Astrocyte of the hippocampus (primary cell): ENCODE data around the gene TSPYL6.
A peak's percentile ranks its signal among the peaks of the same experiment; 100 is the strongest.

Experiments
- DNase-seq: peaks from one replicate; pipeline ENCODE4 v3.0.0; 2011; ENCODE audit warnings: low read depth, low spot score

The TSPYL6 gene

DNA sequence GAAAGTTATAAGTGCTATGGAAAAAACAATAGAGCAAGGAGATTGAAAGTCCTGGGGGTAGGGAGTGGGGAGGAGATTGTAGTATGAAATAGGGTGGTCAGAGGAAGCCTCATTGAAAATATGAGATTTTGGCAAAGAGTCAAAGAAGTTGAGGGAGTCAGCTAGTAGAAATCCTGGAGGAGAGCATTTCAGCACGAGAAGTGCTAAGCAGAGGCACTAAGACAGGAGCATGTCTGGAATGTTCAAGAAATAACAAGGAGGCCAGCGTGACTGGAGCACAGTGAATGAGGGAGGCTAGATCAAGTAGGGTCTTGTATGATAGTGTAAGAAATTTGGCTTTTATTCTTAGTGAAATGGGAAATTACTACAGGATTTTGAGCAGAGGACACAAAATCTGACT, 2.1 kb upstream of the TSPYL6 start:
- DNase-seq = peak; percentile 32

DNA sequence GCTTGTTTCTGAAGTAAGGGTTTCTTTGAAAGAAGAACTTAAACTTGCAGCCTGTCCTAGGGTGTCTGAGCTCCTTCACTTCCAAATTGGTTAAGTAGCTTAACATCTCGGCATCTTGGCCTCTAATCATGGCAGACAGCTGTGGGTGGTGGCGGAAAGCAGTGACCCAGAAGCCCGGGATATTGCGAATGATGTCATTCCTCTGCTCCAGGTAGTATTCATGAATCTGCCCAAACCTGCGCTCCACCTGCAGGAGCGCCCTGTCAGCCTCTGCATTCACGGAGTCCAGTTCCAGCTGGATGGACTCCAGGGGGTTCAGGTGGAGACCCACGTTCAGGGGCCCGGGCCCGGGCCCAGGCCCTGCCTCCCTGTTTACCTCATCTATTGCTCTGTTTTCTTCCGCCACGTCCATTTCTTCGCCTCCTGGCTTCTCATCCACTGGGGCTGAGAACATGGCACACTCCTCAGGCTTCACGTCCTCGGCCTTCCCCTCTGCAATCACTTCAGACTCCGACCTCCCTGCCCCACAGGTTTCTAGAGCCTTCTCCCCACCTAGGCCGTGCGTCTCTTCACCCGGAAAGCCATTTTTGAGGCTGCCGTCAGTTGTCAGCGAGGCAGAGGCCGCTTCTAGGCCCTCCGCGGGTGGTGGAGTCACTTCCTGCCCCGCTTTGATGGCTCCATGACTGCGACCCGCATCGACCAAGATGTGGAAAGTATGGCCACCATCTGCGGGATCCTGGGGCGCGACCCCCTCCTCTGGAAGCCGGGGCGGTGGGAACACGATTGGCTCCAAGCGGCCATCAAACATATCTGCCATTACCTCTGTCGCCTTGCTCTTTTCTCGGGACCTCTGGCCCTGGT, 569 bp downstream of the TSPYL6 start:
- no peak for DNase-seq

DNA sequence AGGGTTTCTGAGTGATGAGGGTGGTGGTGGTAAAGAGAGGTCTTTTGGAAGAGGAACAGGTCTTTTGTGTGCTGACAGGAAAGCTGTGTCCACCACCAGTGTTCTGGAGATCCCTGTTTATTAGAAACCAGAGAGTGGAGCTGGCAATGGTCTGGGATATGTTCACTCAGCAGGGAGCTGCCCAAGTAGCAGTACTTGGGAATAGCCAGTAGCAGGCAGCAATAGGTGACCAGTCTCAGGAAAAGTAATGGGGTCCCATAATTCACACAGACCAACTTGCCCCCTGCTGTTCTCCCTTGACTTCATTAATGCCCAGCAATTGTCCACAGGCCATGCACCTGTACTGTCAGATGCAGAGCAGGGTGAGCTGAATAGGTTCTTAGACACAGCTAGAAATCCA, 1.8 kb downstream of the TSPYL6 start:
- no peak for DNase-seq

DNA sequence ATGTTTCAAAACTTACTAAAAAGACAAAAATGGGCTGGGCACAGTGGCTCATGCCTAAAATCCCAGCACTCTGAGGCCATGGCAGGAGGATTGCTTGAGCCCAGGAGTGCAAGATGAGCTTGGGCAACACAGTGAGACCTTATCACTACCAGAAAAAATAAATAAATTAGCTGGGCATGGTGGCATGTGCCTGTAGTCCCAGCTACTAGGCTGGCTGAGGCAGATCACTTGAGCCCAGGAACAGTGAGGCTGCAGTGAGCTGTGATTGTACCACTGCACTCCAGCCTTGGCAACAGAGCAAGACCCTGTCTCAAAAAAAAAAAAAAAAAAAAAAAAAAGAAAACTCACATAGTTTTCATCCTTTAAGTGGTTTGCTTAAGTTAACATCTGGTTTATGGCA, 6.4 kb downstream of the TSPYL6 start:
- DNase-seq = no peak

DNA sequence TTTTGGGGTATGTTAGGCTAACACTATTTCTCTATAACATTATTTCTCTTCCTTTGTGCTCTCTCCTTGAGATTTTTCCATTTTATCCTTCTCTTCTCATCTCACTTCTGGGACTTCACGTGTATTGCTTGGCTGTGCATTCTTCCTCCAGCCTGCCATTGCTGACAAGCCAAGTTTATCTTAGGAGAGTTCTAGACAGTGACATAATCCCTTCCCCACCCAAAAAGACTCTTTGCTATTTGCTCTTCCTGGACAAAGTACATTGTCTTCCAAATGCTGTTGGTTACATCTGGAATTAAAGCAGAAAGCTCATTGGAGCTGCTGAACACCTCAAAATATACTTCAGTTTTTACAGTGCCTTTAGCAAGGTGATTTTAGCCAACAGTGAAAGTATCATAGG, 8.9 kb downstream of the TSPYL6 start:
- DNase-seq = no peak

DNA sequence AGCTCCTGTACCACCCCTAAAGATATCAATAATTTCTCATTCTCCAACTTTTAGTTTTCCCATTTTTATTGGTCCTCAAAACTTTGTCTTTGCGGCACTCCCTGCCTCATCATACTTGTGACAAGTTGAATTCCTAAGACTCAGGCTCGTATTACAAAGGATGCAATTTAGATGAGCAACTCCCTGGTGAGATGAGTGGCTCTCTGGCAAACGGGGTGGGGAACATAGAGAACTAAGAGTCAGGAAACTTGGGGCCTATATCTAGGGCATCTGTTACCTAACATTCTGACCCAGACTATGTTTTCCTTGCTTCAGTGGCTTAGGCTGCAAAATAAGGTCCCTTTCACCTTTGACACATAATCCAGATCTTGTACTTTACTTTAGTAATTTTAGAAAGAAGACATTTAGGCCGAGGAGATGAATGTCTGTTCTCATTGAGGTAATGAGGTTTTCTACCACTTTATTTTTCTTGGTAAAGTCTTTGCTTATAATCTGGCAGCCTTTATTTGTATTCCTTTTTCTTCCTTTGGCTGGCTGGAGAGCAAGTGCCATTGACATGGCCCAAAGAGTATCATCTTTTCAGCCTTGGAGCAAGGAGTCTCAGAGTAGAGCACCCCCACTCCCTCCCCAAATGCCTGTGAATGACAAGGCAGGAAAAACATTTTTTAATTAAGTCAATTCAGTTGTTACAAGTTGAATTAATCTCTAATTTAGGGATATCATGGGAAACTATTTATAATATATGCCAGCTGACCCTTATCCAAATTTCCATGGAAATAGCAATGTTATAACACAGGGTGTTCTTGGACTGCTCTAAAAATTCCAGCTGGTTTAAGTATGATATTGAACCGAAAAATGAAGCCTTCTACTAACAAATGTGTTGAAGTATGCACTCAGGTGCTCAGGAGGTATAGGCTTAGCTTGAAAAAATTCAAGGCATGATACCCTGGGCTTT, 15.2 kb downstream of the TSPYL6 start:
- DNase-seq = peak; percentile 28

DNA sequence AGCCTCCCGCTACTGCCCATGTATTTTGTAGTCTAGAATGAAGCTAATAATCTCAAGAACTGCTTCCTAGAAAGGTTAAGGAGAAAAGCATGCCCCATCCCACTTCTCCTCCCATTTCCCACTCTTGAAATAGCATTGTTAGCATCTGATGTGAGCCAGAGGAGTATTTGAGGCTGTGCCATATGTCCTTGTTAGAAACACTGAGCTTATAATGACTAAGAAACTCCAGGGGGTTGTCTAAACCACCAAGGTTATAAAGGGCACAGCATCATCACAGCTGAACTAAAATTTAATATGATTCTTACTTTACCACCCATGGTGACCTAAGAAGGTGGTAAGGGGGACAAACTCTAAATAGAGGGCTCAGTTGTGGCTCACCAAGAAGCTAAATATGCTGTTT, 16.6 kb downstream of the TSPYL6 start:
- peak; percentile 79 for DNase-seq

DNA sequence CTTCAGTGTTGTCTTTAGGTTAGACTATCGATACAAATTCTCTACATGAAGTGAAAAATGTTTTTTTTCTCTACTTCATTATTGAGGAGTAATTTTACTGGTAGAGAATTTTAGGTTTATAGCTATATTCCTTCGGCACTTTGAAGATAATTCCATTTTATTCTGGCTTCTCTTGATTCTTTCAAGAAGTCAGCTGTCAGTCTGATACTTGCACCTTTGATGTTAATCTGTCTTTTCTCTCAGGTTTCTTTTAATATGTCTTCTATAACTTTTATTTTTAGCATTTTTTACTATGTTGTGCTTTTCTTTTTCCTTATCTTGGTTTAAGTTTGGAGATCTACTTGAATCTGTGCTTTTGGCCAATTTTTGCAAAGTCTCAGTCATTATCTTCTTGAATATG, 18.6 kb downstream of the TSPYL6 start:
- DNase-seq = no peak

DNA sequence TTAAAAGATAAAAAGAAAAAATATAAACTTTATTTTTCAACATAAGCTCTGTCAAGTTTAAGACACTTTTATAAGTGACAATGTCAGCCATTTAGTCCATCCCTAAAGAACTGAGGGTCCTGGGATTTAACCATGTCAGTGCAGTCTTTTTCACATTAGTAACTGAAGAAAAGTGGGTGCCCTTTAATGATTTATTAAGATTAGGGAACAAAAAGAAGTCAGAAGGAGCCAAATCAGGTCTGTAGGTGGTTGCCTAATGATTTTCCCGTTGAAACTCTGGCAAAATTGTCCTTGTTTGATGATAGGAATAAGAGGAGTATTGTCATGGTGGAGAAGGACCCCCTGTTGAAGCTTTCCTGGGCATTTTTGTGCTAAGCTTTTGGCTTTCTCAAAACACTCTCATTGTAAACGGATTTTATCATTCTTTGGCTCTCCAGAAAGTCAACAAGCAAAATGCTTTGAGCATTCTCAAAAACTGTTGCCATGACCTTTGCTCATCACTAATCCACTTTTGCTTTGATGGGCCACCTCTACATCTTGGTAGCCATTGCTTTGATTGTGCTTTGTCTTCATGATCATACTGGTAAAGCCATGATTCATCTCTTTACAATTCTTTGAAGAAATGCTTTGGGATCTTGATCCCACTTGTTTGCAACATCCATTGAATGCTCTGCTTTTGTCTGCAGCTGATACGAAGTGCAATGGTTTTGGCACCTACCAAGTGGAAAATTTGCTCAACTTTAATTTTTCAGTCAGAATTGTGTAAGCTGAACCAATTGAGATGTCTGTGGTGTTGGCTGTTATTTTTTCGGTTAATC, 22.0 kb downstream of the TSPYL6 start:
- DNase-seq = no peak

DNA sequence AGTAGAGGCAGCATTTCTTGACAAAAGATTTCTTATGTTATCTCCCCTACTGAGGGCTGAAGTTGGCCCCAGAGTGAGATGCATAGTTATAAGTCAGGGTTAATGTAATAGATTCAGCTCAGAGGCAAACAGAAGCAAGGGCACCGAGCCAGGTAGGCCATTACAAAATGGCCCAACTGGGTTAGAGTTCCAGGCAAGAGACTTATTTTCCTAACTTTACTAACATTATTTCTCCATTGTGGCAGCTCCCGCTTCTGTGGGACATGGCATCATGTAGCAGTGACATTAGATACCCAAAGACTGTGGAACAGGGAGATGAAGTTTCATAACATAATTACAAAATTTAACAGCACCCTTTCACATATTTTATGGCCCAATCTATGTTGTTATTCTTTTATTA, 27.1 kb downstream of the TSPYL6 start:
- peak; percentile 12 for DNase-seq

DNA sequence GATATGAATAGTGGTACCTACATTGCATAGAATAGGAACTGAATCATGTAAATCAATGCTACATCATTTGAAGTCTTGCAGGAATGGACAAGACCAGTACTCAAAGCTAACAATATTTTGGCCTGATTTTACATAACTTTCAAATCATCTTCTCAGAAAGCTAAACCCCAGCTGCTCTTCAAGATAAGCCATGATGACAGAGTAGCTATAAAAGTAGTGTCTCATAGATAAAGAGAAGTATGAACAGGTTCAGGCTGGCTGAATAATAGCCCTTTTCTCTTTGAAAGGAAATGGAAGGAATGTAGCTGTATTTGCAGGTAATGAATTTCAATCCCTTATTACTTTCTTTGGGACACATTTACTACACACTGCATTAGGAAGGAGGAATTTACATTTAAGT, 28.2 kb downstream of the TSPYL6 start:
- no peak for DNase-seq

DNA sequence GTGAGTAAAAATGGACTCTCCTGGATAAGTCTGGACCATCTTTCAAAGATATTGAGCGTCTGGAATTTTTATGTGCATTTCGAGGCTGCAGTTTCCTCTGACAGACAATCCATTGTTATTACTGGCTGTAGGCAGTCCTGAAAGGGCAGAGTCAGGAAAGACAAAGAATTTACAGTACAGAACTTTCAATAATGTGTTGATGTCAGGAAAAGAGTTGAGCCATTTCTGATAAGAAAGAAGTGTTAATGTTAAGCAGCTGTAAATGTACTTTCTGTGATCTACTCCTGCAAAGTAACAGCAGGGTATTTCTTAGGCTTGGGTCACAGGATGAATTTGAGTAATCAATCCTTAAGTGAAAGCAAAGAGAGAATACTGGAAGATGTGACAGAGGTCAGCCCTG, 29.8 kb downstream of the TSPYL6 start:
- no peak for DNase-seq

DNA sequence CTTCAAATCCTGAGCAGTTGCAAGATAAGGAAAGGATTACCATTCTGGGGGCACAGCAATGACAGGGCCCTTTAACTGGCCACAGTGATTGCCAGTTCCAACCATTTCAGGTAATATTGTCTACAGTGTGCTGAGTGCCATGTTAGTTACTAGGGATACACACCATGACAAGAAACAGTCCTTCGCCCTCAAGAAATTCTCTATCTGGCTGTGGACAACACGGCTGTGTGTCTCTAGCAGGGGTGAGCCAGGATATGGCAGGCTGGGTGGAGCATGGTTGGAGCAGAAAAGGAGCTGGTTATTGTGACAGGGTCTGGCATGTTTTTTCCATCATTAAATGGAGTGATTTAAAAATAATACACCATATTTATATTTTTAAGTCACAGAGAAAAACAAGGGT, 31.0 kb downstream of the TSPYL6 start:
- no peak for DNase-seq

DNA sequence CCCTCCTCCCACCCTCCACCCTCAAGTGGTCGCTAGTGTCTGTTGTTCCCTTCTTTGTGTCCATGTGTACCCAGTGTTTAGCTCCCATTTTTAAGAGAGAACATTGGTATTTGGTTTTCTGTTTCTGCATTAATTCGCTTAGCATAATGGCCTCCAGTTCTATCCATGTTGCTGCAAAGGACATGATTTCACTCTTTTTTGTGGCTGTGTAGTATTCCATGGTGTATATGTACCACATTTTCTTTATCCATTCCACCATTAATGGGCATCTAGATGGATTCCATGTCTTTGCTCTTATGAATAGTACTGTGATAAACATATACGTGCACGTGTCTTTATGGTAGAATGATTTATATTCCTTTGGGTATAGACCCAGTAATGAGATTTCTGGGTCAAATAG, 42.9 kb downstream of the TSPYL6 start:
- no peak for DNase-seq

DNA sequence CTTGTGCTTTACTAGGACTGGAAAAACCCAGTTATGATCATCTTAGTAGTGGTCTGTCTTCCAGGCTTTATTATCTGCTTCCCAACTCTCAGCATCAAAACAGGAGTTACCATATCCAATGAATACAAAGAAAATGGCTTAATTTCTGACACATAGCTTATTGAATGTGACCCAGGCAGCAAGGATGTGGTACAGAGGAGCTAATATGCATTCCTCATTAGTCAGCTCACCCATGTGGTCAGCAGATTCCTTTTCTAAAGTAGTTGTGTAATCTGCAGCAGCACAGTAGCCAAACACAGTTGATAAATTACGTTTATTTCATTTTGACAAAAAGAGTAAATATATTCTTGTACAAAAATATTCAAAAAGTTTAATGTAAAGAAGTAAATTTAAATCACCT, 43.6 kb downstream of the TSPYL6 start:
- DNase-seq = peak; percentile 92

DNA sequence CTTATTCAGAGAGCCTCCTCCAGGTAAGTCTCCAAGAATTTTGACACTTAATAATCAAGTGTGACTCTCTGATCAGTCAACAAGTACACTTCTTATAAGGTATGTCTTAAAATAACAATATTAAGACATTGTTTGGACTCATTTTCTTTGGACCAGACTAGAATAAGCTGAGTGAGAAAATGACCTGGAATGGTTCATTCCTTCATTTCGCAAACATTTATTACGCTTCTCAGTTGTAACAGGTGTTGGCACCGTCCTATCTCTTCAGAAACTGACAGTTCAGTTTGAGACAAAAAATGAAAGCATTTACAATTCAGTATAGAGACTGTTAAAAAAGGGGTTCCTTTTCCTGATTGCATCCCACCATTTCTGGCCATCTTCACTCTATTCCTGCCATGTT, 46.6 kb downstream of the TSPYL6 start:
- peak; percentile 2 for DNase-seq

DNA sequence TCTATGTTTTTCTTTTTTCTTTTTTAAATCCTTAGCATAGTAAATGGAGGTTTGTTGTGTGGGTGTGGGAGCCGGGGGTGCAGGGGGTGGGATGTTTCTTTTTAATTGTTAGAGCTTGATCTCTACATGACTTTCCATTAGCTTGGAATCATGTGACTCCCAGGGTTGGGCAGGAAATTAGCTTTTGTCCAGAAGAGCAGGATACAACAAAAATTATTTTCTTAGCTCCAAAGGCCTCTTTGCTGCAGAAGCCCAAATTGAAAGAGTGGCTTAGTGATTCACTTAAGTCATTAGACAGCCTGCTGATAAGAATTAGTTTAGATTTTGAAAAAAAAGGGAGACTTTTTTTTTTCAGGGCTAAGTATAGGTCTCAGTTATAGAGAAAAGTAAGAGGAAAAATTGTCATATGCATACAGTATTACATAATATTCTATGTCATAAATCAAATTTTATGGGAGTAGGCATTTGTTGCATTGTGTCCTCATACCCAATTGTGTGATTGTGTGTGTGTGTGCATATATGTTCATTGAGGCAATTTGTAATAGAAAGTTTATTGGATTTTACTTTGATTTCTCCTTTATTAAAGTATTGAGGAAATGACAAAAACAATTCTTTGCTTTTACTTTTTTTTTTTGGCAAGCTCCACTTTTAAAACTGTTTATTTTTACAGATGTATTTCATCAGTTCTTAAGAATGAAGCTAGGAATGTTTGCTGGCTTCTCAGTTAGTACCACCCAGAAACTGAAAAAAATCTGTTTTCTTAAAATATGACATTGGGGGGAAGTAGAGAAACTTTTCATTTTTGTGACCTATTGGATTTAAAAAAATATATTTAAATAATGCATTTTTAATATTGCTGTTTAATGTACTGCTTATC, 47.4 kb downstream of the TSPYL6 start:
- DNase-seq = peak; percentile 16

DNA sequence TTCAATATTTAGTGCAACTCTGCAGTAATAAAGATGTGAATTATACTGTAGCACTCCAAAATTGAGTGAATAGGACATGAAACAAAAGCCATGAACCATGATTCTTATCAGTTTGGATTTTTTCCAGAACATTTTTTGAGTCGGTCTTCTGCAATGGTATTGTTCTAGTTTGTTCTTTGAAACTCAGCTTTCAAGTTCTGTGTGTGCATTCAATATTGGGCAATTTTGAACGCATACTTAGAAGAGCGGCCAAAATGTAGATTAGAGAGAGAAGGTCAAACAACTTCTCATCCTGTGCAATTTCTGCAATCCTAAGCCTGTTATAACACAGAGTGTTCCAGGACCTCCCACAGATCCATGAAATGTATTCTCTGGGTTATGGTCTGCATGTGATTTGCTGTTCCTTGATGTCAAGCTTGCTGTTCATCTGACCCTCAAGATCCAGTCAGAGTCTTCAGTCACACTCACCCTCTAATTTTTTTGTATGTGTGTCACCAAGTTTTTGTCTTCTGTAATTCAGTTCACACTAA, 48.3 kb downstream of the TSPYL6 start:
- peak; percentile 5 for DNase-seq

DNA sequence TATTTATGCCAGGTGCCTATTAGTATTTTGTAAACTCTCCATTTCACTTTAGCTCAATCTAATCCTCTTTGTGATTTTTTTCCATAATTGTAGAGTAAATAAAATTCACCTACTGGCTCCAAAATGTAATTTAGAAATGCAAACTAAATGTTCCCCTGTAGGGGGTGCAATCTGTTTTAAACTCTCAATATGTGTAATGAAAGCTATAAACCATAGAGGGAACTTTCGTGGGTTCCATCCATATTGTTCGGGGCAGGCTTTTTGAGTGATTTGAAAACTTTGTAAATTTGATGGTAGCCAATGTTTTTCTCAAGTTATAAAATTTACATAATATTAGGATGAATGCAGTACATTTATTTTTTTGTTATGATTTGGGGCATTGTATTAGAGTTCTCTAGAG, 49.4 kb downstream of the TSPYL6 start:
- peak; percentile 41 for DNase-seq

DNA sequence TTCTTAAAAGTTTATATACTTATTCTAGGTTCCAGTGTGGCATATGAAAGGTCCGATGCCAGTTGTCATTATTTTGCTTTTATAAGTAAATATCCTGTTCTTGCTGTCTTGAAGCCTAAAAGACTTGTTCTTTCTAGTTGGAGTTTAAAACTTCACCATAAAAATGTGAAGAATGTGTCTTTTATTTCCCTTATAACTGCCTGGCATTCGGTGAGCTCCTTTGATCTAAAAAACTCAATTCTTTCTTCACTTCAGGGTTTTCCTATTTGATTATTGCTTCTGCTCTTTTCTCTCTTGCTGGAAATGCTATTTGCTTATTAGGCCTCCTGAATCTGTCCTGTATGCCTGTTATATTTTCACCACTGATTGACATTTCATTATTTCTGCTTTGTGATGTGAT, 51.6 kb downstream of the TSPYL6 start:
- peak; percentile 59 for DNase-seq
